ENCODE data around the gene PDZD7.

DNA sequence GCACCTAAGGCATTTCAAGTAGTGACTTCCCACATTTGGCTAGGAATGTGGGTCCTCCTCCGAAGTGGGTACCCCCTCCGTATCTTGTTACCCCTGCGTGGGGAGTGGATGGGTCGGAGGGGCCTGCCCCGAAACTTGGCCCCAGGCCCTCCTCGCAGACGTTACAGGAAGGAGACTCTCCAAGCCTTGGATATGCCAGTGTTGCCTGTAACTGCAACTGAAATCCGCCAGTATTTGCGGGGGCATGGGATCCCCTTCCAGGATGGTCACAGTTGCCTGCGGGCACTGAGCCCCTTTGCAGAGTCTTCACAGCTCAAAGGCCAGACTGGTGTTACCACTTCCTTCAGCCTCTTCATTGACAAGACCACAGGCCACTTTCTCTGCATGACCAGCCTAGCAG is 42.8 kb downstream of the PDZD7 start:
- TF ChIP-seq EZH2 (IDR thresholded peaks at IDR 0.05; ENCODE audit: borderline replicate concordance, low read depth, low read length, severe bottlenecking) (no peak), POLR2A (IDR thresholded peaks at IDR 0.05; ENCODE audit: low read depth, low read length) (no peak), FOS (IDR thresholded peaks at IDR 0.05; ENCODE audit: borderline replicate concordance, insufficient read depth, low read length) (no peak), MYC (IDR thresholded peaks at IDR 0.05; ENCODE audit: low read depth, low read length) (no peak), JUN (IDR thresholded peaks at IDR 0.05; ENCODE audit: borderline replicate concordance, insufficient read depth, insufficient read length, low read depth) (no peak), POLR2AphosphoS5 (IDR thresholded peaks at IDR 0.05; ENCODE audit: insufficient read depth, low read depth, low read length) (no peak), GATA2 (IDR thresholded peaks at IDR 0.05; ENCODE audit: insufficient read depth, insufficient read length, low read depth, low read length) (no peak)
- TF ChIP-seq, protein P1, sequence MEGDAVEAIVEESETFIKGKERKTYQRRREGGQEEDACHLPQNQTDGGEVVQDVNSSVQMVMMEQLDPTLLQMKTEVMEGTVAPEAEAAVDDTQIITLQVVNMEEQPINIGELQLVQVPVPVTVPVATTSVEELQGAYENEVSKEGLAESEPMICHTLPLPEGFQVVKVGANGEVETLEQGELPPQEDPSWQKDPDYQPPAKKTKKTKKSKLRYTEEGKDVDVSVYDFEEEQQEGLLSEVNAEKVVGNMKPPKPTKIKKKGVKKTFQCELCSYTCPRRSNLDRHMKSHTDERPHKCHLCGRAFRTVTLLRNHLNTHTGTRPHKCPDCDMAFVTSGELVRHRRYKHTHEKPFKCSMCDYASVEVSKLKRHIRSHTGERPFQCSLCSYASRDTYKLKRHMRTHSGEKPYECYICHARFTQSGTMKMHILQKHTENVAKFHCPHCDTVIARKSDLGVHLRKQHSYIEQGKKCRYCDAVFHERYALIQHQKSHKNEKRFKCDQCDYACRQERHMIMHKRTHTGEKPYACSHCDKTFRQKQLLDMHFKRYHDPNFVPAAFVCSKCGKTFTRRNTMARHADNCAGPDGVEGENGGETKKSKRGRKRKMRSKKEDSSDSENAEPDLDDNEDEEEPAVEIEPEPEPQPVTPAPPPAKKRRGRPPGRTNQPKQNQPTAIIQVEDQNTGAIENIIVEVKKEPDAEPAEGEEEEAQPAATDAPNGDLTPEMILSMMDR (IDR thresholded peaks at IDR 0.05; ENCODE audit: extremely low read depth in 1 of 2, insufficient read depth in 1 of 2, low read depth in 1 of 2, low read length in 2 of 2): no peak
- TF ChIP-seq, protein P2, sequence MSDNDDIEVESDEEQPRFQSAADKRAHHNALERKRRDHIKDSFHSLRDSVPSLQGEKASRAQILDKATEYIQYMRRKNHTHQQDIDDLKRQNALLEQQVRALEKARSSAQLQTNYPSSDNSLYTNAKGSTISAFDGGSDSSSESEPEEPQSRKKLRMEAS (IDR thresholded peaks at IDR 0.05; ENCODE audit: insufficient read depth, insufficient read length): no peak

Data from endothelial cell of umbilical vein (primary cell).